Fibroblast of skin of back (primary cell): Measurements from ENCODE around the gene RNU6-1. TPM values are rescaled to one million over a fixed set of nuclear protein-coding genes. Genes with fewer than 3 reads are reported as not detected.

Experiments
- DNase-seq: peaks from one replicate; pipeline ENCODE4 v3.0.0-alpha.2; 2013
- polyA plus RNA-seq, 2 experiments: library from polyadenylated mRNA; unstranded; fragments of 120-200 nt; gene quantifications; one replicate each; pipeline ENCODE4 v1.2.1, GENCODE V29; 2013; ENCODE audit not compliant: insufficient read length in 2 of 2

The RNU6-1 gene
- not detected for polyA plus RNA-seq (2013, experiment 1 of 2; ENCODE audit: insufficient read length)
- not detected for polyA plus RNA-seq (2013, experiment 2 of 2; ENCODE audit: insufficient read length)

GRCh38 chr15:67839929-67840748, at the start of gene RNU6-1:
TSS of gene RNU6-1 (minus strand) at chr15:67840045.
- peak; percentile 88 for DNase-seq

- DNase-seq, result no peak
Measured at GRCh38 chr15:67887776-67888175, 47.9 kb upstream of the RNU6-1 start.

GRCh38 chr15:67885861-67886260, 46.0 kb upstream of the RNU6-1 start:
- DNase-seq, result no peak

- DNase-seq, result no peak
Measured at GRCh38 chr15:67885175-67885523, 45.3 kb upstream of the RNU6-1 start.

- peak; percentile 62 for DNase-seq
Measured at GRCh38 chr15:67884514-67885174, 44.8 kb upstream of the RNU6-1 start.

- DNase-seq, result no peak
Measured at GRCh38 chr15:67884009-67884408, 44.2 kb upstream of the RNU6-1 start.

GRCh38 chr15:67883234-67883773, 43.5 kb upstream of the RNU6-1 start:
- DNase-seq, result no peak

GRCh38 chr15:67882487-67883233, 42.8 kb upstream of the RNU6-1 start:
- peak; percentile 27 for DNase-seq

- DNase-seq, result no peak
Measured at GRCh38 chr15:67880651-67881182, 40.9 kb upstream of the RNU6-1 start.

GRCh38 chr15:67879440-67880129, 39.7 kb upstream of the RNU6-1 start:
- DNase-seq, result no peak

- DNase-seq, result no peak
Measured at GRCh38 chr15:67878712-67879206, 38.9 kb upstream of the RNU6-1 start.

GRCh38 chr15:67873777-67874176, 33.9 kb upstream of the RNU6-1 start:
- DNase-seq, result no peak

- DNase-seq, result no peak
Measured at GRCh38 chr15:67870868-67871408, 31.1 kb upstream of the RNU6-1 start.

GRCh38 chr15:67869701-67870100, 29.9 kb upstream of the RNU6-1 start:
- no peak for DNase-seq

- no peak for DNase-seq
Measured at GRCh38 chr15:67865766-67866165, 25.9 kb upstream of the RNU6-1 start.

- DNase-seq, result peak; percentile 76
Measured at GRCh38 chr15:67865331-67865730, 25.5 kb upstream of the RNU6-1 start.

- peak; percentile 74 for DNase-seq
Measured at GRCh38 chr15:67863442-67863987, 23.7 kb upstream of the RNU6-1 start.

GRCh38 chr15:67862750-67863441, 23.1 kb upstream of the RNU6-1 start:
- DNase-seq, result no peak

GRCh38 chr15:67861983-67862382, 22.1 kb upstream of the RNU6-1 start:
- no peak for DNase-seq

- no peak for DNase-seq
Measured at GRCh38 chr15:67859331-67859946, 19.6 kb upstream of the RNU6-1 start.
